ENCODE measurements around the gene COL11A2.

DNA sequence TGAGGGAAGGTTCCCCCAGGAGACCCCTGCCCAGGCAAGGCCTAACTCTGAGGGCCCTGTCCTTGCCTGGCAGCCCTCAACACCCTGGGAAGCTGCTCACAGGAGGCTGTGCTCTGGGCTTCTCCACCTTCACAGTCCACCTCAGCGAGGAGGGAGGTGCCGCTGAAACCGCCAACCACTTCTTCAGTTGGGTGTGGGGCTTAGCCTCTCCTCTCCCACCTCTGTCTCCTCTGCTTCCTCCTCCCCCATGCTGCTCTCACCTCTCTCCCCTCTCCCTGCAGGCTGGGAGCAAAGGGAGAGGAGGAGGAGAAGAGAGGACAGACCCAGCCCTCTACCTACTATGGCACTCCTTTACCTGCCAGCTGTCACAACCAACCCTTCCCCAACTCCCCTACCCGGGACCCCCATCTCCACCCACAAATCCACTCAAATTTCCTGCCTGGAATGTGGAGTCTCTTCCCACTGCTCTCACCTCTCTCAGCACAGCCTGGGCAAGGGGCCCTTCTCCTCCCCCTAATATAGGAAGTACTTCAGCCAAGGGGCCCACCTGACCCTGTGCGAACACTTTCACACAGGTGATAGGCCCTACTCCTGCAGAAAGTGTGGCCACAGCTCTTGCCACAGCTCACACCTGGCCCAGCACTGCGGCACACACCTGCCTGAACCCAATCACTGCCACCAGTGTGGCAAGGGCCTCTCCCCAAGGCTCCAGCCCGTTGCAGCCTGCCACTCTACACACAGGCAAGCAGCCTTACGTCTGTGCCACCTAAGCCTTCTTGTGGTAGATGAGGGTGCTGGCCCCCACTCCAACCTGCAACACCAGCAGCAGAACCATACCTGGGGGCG is 23.2 kb upstream of the COL11A2 start:
- TF ChIP-seq, protein P1, sequence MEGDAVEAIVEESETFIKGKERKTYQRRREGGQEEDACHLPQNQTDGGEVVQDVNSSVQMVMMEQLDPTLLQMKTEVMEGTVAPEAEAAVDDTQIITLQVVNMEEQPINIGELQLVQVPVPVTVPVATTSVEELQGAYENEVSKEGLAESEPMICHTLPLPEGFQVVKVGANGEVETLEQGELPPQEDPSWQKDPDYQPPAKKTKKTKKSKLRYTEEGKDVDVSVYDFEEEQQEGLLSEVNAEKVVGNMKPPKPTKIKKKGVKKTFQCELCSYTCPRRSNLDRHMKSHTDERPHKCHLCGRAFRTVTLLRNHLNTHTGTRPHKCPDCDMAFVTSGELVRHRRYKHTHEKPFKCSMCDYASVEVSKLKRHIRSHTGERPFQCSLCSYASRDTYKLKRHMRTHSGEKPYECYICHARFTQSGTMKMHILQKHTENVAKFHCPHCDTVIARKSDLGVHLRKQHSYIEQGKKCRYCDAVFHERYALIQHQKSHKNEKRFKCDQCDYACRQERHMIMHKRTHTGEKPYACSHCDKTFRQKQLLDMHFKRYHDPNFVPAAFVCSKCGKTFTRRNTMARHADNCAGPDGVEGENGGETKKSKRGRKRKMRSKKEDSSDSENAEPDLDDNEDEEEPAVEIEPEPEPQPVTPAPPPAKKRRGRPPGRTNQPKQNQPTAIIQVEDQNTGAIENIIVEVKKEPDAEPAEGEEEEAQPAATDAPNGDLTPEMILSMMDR (IDR thresholded peaks at IDR 0.05): no peak
- no peak for TF ChIP-seq POLR2A (IDR thresholded peaks at IDR 0.05)
